GM18511 (cell line): ENCODE results near the gene PRKAR2B.
"Not testable (repeated sequence)": the region's sequence is repeated elsewhere in the genome, so short reads cannot be mapped to it uniquely, and the experiment has no call there.

Experiments used
- ATAC-seq: cut with Tn5 transposase; IDR thresholded peaks from one replicate; pipeline ENCODE4 v1.9.1; 2021; ENCODE audit warnings: mild to moderate bottlenecking, moderate library complexity; ENCODE audit not compliant: unreplicated experiment

PRKAR2B gene

DNA sequence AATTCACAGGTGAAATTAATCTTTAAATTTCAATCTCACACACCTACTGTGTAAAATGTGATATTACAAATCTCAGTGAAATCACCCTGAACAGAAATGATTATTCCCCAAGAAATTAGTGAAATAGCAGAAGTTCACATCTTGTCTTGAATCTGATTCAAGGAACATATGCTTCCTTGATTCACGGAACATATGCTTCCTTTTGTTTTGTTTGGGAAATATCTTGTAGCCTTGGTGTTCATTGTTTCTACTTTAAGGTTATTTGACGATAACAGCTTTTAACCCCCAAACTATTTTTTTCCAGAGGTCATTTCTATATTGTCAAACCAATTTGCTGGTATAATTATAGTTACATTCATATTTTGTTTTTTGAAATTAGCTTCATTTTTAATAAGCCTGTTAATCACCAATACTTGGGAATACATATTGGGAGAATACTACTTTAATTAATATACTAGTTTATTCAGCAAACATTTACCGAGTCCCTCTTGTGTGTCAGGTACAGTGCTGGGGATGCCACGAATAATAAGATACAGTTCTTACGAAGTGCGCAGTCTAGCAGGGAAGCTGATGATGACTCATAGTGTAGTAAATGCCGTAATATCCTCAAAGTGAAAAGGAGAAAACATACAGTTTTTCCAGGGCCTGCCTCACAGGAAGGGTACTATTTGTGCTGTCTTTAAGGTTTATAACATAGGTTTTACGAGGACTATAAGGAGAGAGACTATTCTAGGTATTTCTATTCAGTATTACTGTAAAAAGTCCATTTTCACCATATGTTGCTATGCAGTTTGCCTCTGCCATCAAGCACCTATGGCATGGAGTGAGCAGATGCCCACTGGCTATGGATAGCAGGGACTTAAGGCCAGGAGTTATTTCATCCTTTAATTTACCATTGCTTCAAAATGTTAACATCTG lies 32.5 kb downstream of the PRKAR2B start:
- no peak for ATAC-seq

- ATAC-seq = no peak
Observed at GRCh38 chr7:107077699-107078516, 33.4 kb downstream of the PRKAR2B start.

GRCh38 chr7:107078517-107078966 lies 34.0 kb downstream of the PRKAR2B start:
- ATAC-seq = no peak

DNA sequence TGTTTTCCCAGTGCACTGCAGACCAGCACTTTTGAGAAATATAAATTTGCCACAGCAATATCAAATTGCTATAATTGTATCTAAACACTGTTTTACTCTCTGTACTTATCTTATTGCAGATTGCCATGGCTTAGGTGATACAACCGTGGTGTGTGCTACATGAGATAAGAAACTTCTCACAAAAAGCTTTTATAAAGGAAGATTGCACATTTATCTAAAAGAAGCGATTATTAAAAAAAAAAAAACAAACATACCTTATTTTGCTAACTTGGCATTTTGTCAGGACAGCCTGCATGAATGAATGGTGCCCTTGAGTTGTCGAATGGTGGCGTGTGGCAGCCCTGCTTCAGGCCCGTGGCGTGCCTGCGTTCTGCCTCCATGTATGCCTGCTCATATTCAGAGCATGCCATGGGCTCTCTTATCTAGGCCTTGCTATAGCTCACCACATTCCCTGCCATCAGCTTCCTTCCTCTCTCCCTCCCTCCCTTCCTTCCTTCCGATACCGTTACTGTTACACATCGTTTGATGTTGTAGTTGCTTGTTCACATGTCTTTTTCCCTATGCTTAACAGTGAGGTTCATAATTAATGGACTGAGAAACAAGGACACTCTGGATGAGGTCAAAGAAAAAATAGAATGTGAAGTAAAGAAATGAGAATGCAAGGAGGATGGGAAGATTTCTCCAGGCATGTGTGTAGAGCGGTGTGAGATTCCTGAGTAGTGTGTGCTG lies 34.9 kb downstream of the PRKAR2B start:
- no peak for ATAC-seq

- no peak for ATAC-seq
Observed at GRCh38 chr7:107080099-107080505, 35.6 kb downstream of the PRKAR2B start.

GRCh38 chr7:107080533-107080932 lies 36.0 kb downstream of the PRKAR2B start:
- ATAC-seq = no peak

GRCh38 chr7:107085180-107085579 lies 40.7 kb downstream of the PRKAR2B start:
- ATAC-seq = no peak

DNA sequence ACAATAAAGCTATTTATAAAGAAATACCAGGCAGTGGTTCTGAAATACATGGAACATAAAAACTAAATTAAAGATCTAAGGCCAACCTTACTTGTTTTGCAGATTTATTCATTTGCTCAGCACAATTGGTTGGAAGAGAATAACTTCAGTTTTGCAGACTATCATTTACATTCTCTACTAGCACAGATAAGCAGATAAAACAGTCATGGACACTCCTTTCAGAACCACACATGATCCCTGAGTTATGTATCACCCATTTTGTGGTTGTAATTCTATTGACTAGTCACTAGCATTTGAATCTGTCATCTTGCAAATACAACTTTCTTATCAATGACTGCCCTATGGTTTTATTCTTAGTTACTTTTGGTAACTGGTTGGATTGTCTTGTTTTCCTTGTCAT lies 45.1 kb downstream of the PRKAR2B start:
- no peak for ATAC-seq

GRCh38 chr7:107090457-107090856 lies 46.0 kb downstream of the PRKAR2B start:
- ATAC-seq = no peak

- ATAC-seq = no peak
Observed at GRCh38 chr7:107091306-107091705, 46.8 kb downstream of the PRKAR2B start.

GRCh38 chr7:107093671-107094070 lies 49.2 kb downstream of the PRKAR2B start:
- ATAC-seq = not testable (repeated sequence)

- not testable (repeated sequence) for ATAC-seq
Observed at GRCh38 chr7:107099154-107099553, 54.6 kb downstream of the PRKAR2B start.

- no peak for ATAC-seq
Observed at GRCh38 chr7:107100824-107101223, 56.3 kb downstream of the PRKAR2B start.

- no peak for ATAC-seq
Observed at GRCh38 chr7:107103369-107103768, 58.9 kb downstream of the PRKAR2B start.

- ATAC-seq = no peak
Observed at GRCh38 chr7:107104801-107105200, 60.3 kb downstream of the PRKAR2B start.

GRCh38 chr7:107105591-107106245 lies 61.2 kb downstream of the PRKAR2B start:
- ATAC-seq = no peak

GRCh38 chr7:107108793-107109371 lies 64.4 kb downstream of the PRKAR2B start:
- ATAC-seq = no peak

GRCh38 chr7:107109955-107110354 lies 65.5 kb downstream of the PRKAR2B start:
- no peak for ATAC-seq

- ATAC-seq = no peak
Observed at GRCh38 chr7:107111196-107111595, 66.7 kb downstream of the PRKAR2B start.

- ATAC-seq = no peak
Observed at GRCh38 chr7:107113866-107114265, 69.4 kb downstream of the PRKAR2B start.
